Measurements from ENCODE around the gene OARD1. TPM values are rescaled to one million over a fixed set of nuclear protein-coding genes. Genes with fewer than 3 reads are reported as not detected.
A peak's percentile ranks its signal among the peaks of the same experiment; 100 is the strongest.
"Not testable (repeated sequence)": the region's sequence is repeated elsewhere in the genome, so short reads cannot be mapped to it uniquely, and the experiment has no call there.

OARD1 gene
- total RNA-seq (2014; rRNA removed; shearing (Covaris generic)): 9.5 and 12.9 TPM in 2 replicates

DNA sequence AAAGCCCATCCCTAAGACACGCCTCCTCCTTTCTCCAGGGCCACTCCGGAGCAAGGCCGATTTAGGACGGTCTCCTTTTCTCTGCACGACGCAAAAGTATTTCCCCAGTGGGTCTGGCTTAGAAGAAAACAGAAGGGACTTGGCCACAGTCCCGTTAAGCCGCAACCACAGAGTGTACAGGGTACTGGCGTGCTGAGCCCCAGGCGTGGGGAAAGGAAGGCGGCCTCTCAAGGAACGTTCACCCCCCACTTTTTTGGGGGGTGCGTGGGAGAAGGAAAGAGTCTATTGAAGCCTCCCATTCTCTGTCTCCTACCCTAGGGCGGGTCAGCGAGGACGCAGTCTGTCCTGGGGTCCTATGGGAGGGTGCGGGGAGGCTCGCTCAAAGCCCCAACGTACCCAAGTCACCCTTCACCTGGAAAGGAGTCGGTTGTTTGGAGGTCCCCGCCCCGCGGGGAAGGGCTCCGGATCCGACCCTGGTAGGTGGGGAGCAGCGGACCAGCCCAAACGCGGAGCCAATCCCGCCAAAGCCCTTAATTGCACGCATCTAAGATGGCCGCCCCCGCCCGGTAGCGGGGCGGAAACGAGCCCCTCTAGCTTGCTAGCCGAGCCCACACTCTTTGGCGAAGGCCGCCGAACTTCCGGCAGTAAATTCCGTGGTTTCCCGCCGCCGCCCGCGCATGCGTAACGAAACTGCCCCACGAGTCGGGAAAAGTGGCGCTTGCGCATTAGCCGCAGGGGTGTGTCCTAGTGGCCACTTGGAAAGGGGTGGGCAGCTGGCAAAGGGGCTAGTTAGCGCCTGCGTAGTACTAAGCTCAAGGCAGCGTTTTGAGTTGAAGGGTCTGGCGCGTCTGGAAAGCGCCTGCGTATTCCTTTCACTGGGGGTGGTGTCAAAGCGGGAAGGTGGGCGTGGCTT lies at the start of gene OARD1:
TSS of gene OARD1 (minus strand) at position 434 of the 913 bp plus-strand sequence. CDS start 722 bp downstream, outside the sequence.
- peaks cover 9% of the 10 kb centered on the region for H3K36me3 ChIP-seq
- no peaks in the 10 kb centered on the region for H3K9me3 ChIP-seq (replicated peaks)
- peaks cover 6% of the 10 kb centered on the region for H3K4me1 ChIP-seq (replicated peaks)
- peak within 1 kb of the TSS; percentile 76 for H3K4me3 ChIP-seq
- peak within 1 kb of the TSS; percentile 80 for H3K27ac ChIP-seq
- peak; percentile 85 to 100 for DNase-seq (ENCODE audit: low read depth in 1 of 2, low spot score in 2 of 2)
- no peaks in the 10 kb centered on the region for H3K27me3 ChIP-seq (replicated peaks)

DNA sequence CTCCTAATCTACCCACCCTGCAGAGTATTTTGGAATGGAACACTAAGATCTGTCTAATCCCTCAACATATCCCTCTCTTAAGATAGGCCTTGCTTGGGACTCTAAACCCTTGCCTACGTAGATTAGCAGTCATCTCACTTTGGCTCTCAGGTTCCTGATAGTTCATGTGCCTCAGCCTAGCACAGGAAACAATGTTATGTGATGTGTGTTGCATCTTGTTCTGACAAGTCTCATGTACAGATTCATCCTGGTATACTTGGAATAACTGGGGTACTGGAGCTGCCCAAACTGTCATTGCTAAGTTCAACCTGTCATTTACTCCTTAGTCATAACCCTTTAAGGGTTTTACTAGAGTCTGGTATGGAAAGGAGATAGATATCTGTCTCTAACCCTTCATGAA lies 47.9 kb upstream of the OARD1 start:
- no peak for DNase-seq (ENCODE audit: low read depth in 1 of 2, low spot score in 2 of 2)
- no peak overlapping the region for H3K4me3 ChIP-seq
- H3K27ac ChIP-seq: no peak overlapping the region
- H3K9me3 ChIP-seq (replicated peaks): no peaks in the 10 kb centered on the region
- no peaks in the 10 kb centered on the region for H3K4me1 ChIP-seq (replicated peaks)
- H3K36me3 ChIP-seq: no peaks in the 10 kb centered on the region
- no peaks in the 10 kb centered on the region; the same call in 1 of the 2 replicates for H3K27me3 ChIP-seq (replicated peaks)

DNA sequence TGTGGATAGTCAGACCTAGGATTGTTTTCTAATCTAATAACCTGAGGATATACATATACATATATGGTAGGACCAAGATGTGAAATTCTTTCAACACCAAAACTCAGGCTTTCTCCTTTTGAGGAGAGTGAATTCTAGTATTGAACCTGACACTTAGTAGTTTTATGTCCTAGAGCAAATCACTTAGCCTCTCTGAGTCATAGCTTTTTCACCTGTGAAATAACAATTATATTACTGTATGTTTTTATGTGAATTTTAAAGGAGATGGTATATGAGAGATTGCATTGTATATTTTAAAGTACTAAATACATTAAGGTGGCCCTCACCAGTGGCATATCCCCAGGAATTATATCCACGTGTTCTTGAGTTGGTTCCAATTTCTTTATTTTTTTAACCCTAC lies 47.4 kb upstream of the OARD1 start:
- no peaks in the 10 kb centered on the region for H3K36me3 ChIP-seq
- H3K27me3 ChIP-seq (replicated peaks): no peaks in the 10 kb centered on the region; the same call in 1 of the 2 replicates
- H3K4me1 ChIP-seq (replicated peaks): no peaks in the 10 kb centered on the region
- no peak overlapping the region for H3K27ac ChIP-seq
- H3K9me3 ChIP-seq (replicated peaks): no peaks in the 10 kb centered on the region
- DNase-seq (ENCODE audit: low read depth in 1 of 2, low spot score in 2 of 2): no peak
- H3K4me3 ChIP-seq: no peak overlapping the region

DNA sequence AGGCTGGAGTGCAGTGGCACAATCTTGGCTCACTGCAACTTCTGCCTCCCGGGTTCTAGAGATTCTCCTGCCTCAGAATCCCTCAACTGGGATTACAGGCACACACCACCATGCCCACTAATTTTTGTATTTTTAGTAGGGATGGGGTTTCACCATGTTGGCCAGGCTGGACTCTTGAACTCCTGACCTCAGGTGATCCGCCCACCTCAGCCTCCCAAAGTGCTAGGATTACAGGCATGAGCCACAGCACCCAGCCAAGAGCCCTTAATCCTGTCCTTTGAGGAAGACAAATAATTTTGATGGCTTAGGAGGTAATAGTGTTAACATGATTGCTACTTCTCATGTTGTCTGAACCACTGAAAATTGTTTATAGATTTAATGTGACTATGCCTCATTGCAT lies 42.9 kb upstream of the OARD1 start:
- not testable (repeated sequence) for DNase-seq (ENCODE audit: low read depth in 1 of 2, low spot score in 2 of 2); H3K4me1 ChIP-seq (replicated peaks); H3K27me3 ChIP-seq (replicated peaks); H3K4me3 ChIP-seq; H3K9me3 ChIP-seq (replicated peaks); H3K27ac ChIP-seq; H3K36me3 ChIP-seq

- no peaks in the 10 kb centered on the region for H3K9me3 ChIP-seq (replicated peaks)
- no peak for DNase-seq (ENCODE audit: low read depth in 1 of 2, low spot score in 2 of 2)
- H3K27me3 ChIP-seq (replicated peaks): no peaks in the 10 kb centered on the region
- H3K4me1 ChIP-seq (replicated peaks): no peaks in the 10 kb centered on the region
- no peak overlapping the region for H3K27ac ChIP-seq
- no peak overlapping the region for H3K4me3 ChIP-seq
- H3K36me3 ChIP-seq: no peaks in the 10 kb centered on the region
Measured at GRCh38 chr6:41111017-41111416, 38.9 kb upstream of the OARD1 start.

GRCh38 chr6:41103847-41104246 lies 31.7 kb upstream of the OARD1 start:
- Histone ChIP-seq H3K27me3 (replicated peaks) (no peaks in the 10 kb centered on the region), H3K27ac (no peak overlapping the region), H3K4me3 (no peak overlapping the region)

DNA sequence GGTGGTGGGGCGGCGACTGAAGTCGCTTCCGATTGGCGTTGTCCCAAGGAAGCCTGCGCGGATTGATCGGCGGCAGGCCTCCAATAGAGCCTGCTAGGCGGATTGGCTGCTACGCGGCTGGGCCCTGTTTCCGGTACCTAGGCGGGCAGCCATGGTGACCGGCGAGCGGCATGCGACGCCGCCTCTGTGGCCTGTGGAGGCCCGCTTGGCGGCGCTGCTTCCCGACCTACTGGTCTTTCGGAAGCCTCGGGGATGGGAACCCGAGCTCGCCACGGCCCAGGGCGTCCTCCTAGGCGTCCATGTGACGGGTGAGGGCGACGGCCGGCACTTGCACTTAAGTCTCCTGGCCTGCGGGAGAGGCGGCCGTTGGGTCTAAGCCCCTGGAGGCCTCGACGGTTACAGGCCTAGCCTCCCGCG lies 28.7 kb upstream of the OARD1 start:
- Histone ChIP-seq H3K36me3 (peaks cover 52% of the 10 kb centered on the region), H3K9me3 (replicated peaks) (no peaks in the 10 kb centered on the region), H3K27ac (no peak overlapping the region), H3K4me3 (no peak overlapping the region), H3K27me3 (replicated peaks) (no peaks in the 10 kb centered on the region), H3K4me1 (replicated peaks) (peaks cover 9% of the 10 kb centered on the region; the same call in 1 of the 2 replicates)
- no peak for DNase-seq (ENCODE audit: low read depth in 1 of 2, low spot score in 2 of 2)

More at GRCh38 chr6:41103847-41104246, 31.7 kb upstream of the OARD1 start:
- Histone ChIP-seq H3K36me3 (peaks cover 22% of the 10 kb centered on the region), H3K4me1 (replicated peaks) (no peaks in the 10 kb centered on the region), H3K9me3 (replicated peaks) (no peaks in the 10 kb centered on the region)
- DNase-seq (ENCODE audit: low read depth in 1 of 2, low spot score in 2 of 2): no peak

DNA sequence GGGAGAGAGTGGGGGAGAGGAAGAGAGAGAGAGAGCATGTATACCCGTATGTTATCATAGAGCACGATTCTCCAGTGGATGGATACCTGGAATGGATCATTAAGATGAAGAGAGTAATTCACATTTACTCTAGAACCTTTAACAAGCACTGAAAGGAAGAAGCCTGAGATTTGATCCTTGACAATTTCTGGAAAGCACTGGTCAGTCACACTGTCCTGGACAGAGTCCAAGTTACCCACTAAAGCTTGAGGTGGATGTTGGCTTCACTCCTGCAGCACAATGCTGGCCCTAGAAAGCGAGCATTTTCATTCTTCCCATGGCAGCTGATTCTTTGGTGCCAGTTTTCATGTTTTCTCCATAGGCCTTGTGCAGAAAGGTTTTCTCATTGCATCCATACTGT lies 26.2 kb upstream of the OARD1 start:
- DNase-seq (ENCODE audit: low read depth in 1 of 2, low spot score in 2 of 2): no peak
- Histone ChIP-seq H3K36me3 (peaks cover 77% of the 10 kb centered on the region), H3K4me1 (replicated peaks) (peaks cover 9% of the 10 kb centered on the region; the same call in 1 of the 2 replicates), H3K4me3 (no peak overlapping the region), H3K27me3 (replicated peaks) (no peaks in the 10 kb centered on the region), H3K27ac (no peak overlapping the region), H3K9me3 (replicated peaks) (no peaks in the 10 kb centered on the region)

GRCh38 chr6:41097467-41098090 lies 25.4 kb upstream of the OARD1 start:
- Histone ChIP-seq H3K36me3 (peaks cover 85% of the 10 kb centered on the region), H3K4me3 (no peak overlapping the region), H3K27me3 (replicated peaks) (no peaks in the 10 kb centered on the region), H3K27ac (no peak overlapping the region), H3K9me3 (replicated peaks) (no peaks in the 10 kb centered on the region), H3K4me1 (replicated peaks) (peaks cover 9% of the 10 kb centered on the region; the same call in 1 of the 2 replicates)
- peak in 1 of 2 experiments; percentile 31 for DNase-seq (ENCODE audit: low read depth in 1 of 2, low spot score in 2 of 2)

- Histone ChIP-seq H3K27me3 (replicated peaks) (no peaks in the 10 kb centered on the region), H3K27ac (no peak overlapping the region), H3K9me3 (replicated peaks) (no peaks in the 10 kb centered on the region), H3K4me3 (no peak overlapping the region), H3K4me1 (replicated peaks) (peaks cover 9% of the 10 kb centered on the region; the same call in 1 of the 2 replicates), H3K36me3 (peaks cover 98% of the 10 kb centered on the region)
- DNase-seq (ENCODE audit: low read depth in 1 of 2, low spot score in 2 of 2): no peak
Measured at GRCh38 chr6:41093729-41094128, 21.6 kb upstream of the OARD1 start.

DNA sequence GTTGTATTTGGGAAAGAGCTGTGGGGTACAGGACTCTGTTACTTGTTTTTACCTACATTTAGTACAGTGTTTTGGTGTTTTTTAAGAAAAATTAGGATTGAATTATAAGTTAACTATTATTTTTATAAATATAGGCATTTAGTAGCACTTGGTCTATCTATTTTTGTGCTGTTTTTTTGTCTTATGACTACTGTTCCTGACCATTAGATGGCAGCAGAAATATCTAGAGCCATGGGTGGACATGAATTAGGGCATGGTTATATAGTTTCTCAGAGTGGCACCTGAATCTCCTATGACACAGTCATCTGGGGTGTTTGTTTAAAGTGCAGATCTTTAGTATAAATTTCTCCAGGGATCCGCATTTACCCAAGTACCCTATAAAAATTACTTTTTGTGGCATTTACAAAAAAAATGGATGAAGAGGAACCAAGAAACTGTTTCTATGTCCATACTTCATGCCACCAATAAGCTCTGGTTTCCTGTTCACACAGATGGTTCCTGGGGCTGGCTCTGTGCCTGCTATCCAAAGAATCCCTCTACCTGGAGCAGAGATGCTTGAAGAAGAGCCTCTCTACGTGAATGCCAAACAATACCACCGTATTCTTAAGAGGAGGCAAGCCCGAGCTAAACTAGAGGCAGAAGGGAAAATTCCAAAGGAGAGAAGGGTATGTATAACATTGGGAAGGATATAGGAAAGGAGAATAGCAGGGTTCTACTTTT lies 20.4 kb upstream of the OARD1 start:
- no peaks in the 10 kb centered on the region for H3K9me3 ChIP-seq (replicated peaks)
- H3K27me3 ChIP-seq (replicated peaks): no peaks in the 10 kb centered on the region
- DNase-seq (ENCODE audit: low read depth in 1 of 2, low spot score in 2 of 2): no peak
- H3K36me3 ChIP-seq: peaks cover 96% of the 10 kb centered on the region
- H3K27ac ChIP-seq: no peak overlapping the region
- peaks cover 3% of the 10 kb centered on the region; the same call in 1 of the 2 replicates for H3K4me1 ChIP-seq (replicated peaks)
- H3K4me3 ChIP-seq: no peak overlapping the region

GRCh38 chr6:41090841-41091761 lies 18.9 kb upstream of the OARD1 start:
- Histone ChIP-seq H3K9me3 (replicated peaks) (no peaks in the 10 kb centered on the region), H3K4me3 (no peak overlapping the region), H3K36me3 (peaks cover 90% of the 10 kb centered on the region), H3K27ac (no peak overlapping the region), H3K4me1 (replicated peaks) (no peaks in the 10 kb centered on the region), H3K27me3 (replicated peaks) (no peaks in the 10 kb centered on the region)
- no peak for DNase-seq (ENCODE audit: low read depth in 1 of 2, low spot score in 2 of 2)

- Histone ChIP-seq H3K27ac (no peak overlapping the region), H3K9me3 (replicated peaks) (no peaks in the 10 kb centered on the region), H3K4me1 (replicated peaks) (no peaks in the 10 kb centered on the region), H3K4me3 (no peak overlapping the region), H3K36me3 (peaks cover 90% of the 10 kb centered on the region), H3K27me3 (replicated peaks) (no peaks in the 10 kb centered on the region)
- DNase-seq (ENCODE audit: low read depth in 1 of 2, low spot score in 2 of 2): no peak
Measured at GRCh38 chr6:41088451-41088850, 16.3 kb upstream of the OARD1 start.

Data from SJSA1 (cell line).